HG02870 (cell line): Measurements from ENCODE around the gene ZBTB40.

ENCODE experiments used
- ATAC-seq: cut with Tn5 transposase; IDR thresholded peaks from one replicate; pipeline ENCODE4 v1.9.1; 2021; ENCODE audit warnings: mild to moderate bottlenecking, moderate library complexity; ENCODE audit not compliant: unreplicated experiment

Gene ZBTB40

GRCh38 chr1:22500058-22500457 lies 48.4 kb downstream of the ZBTB40 start:
- ATAC-seq: no peak

- ATAC-seq: no peak
These were observed 48.8 kb downstream of the ZBTB40 start for GRCh38 chr1:22500471-22500870.

- no peak for ATAC-seq
These were observed 50.6 kb downstream of the ZBTB40 start for GRCh38 chr1:22502202-22502601.

GRCh38 chr1:22503721-22504410 lies 52.2 kb downstream of the ZBTB40 start:
- no peak for ATAC-seq

- ATAC-seq: no peak
These were observed 54.6 kb downstream of the ZBTB40 start for GRCh38 chr1:22506130-22506692.

- ATAC-seq: no peak
These were observed 55.9 kb downstream of the ZBTB40 start for GRCh38 chr1:22507587-22507986.

GRCh38 chr1:22508329-22508728 lies 56.7 kb downstream of the ZBTB40 start:
- no peak for ATAC-seq

- ATAC-seq: no peak
These were observed 57.3 kb downstream of the ZBTB40 start for GRCh38 chr1:22508991-22509390.

- no peak for ATAC-seq
These were observed 58.2 kb downstream of the ZBTB40 start for GRCh38 chr1:22509815-22510214.

GRCh38 chr1:22512873-22513272 lies 61.2 kb downstream of the ZBTB40 start:
- ATAC-seq: no peak

- no peak for ATAC-seq
These were observed 65.4 kb downstream of the ZBTB40 start for GRCh38 chr1:22516906-22517571.

GRCh38 chr1:22517956-22518355 lies 66.3 kb downstream of the ZBTB40 start:
- ATAC-seq: no peak

GRCh38 chr1:22518379-22518778 lies 66.7 kb downstream of the ZBTB40 start:
- no peak for ATAC-seq

GRCh38 chr1:22520871-22521270 lies 69.2 kb downstream of the ZBTB40 start:
- no peak for ATAC-seq

GRCh38 chr1:22521692-22522091 lies 70.0 kb downstream of the ZBTB40 start:
- ATAC-seq: no peak

- ATAC-seq: no peak
These were observed 70.6 kb downstream of the ZBTB40 start for GRCh38 chr1:22522221-22522743.

- ATAC-seq: no peak
These were observed 72.8 kb downstream of the ZBTB40 start for GRCh38 chr1:22524481-22524880.

GRCh38 chr1:22525211-22525610 lies 73.6 kb downstream of the ZBTB40 start:
- ATAC-seq: no peak

- no peak for ATAC-seq
These were observed 74.0 kb downstream of the ZBTB40 start for GRCh38 chr1:22525646-22526045.

GRCh38 chr1:22526098-22526497 lies 74.4 kb downstream of the ZBTB40 start:
- no peak for ATAC-seq

GRCh38 chr1:22526677-22527076 lies 75.0 kb downstream of the ZBTB40 start:
- no peak for ATAC-seq

GRCh38 chr1:22527122-22527521 lies 75.5 kb downstream of the ZBTB40 start:
- no peak for ATAC-seq
